ENCODE data around the gene CDH15.

CDH15 gene

DNA sequence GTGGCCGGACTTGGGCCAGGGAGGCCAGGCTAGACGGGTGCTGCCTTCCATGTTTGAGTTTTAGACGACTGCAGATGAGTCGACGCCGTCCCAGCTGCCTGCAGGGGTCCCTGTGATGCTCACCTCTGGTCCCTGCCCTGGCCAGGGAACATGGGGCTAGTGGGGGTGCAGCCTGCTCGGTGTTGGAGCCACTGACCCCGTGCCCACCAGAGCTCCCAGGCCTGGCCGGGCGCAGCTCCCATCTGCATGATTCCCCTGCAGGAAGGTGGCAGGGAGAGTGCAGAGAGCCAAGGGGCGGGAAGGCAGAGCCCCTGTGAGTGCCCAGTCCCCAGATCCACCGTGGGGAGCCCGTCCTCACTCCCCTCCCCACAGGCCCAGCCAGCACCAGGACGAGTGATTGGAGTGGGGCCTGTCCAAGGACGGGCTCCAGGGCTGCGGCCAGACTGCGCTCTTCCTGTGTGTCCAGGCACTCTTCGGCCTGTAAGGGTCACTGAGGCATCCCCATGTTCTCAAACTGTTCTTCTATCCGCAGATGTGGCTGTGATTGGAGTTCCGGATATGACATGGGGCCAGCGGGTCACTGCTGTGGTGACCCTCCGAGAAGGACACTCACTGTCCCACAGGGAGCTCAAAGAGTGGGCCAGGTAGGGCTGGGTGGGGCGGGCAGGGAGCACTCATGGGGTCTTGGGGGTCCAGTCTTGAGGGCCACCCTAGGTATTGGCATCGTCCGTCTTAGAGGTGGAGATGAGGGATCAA is 26.0 kb upstream of the CDH15 start:
- no peak overlapping the region for H3K4me3 ChIP-seq (ENCODE audit: control insufficient read depth, low read depth, low read length)
- TF ChIP-seq CTCF (IDR thresholded peaks at IDR 0.05; ENCODE audit: control insufficient read depth, insufficient read depth, low read depth, low read length, missing control alignments): no peak
- DNase-seq (ENCODE audit: low read depth): no peak

- no peak for TF ChIP-seq CTCF (IDR thresholded peaks at IDR 0.05; ENCODE audit: control insufficient read depth, insufficient read depth, low read depth, low read length, missing control alignments)
- no peak for DNase-seq (ENCODE audit: low read depth)
- H3K4me3 ChIP-seq (ENCODE audit: control insufficient read depth, low read depth, low read length): no peak overlapping the region
Measured at GRCh38 chr16:89146211-89147005, 25.1 kb upstream of the CDH15 start.

DNA sequence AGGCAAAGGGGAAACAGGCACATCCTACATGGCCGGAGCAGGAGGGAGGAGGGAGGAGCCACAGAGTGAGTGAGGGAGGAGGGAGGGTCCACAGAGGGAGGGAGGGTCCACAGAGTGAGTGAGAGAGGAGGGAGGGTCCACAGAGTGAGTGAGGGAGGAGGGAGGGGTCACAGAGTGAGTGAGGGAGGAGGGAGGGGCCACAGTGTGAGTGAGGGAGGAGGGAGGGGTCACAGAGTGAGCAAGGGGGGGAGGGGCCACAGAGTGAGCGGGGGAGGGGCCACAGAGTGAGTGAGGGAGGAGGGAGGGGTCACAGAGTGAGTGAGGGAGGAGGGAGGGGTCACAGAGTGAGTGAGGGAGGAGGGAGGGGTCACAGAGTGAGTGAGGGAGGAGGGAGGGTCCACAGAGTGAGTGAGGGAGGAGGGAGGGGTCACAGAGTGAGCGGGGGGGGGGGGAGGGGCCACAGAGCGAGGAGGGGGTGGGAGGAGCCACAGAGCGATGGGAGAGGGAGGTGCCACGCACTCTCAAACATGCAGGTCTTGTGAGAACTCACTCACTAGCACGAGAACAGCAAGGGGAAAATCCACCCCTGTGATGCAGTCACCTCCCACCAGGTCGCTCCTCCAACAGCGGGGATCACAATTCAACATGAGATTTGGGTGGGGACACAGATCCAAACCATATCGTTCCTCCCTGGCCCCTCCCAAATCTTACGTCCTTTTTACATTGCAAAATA is 24.3 kb upstream of the CDH15 start:
- no peak for TF ChIP-seq CTCF (IDR thresholded peaks at IDR 0.05; ENCODE audit: control insufficient read depth, insufficient read depth, low read depth, low read length, missing control alignments)
- H3K4me3 ChIP-seq (ENCODE audit: control insufficient read depth, low read depth, low read length): no peak overlapping the region
- no peak for DNase-seq (ENCODE audit: low read depth)

DNA sequence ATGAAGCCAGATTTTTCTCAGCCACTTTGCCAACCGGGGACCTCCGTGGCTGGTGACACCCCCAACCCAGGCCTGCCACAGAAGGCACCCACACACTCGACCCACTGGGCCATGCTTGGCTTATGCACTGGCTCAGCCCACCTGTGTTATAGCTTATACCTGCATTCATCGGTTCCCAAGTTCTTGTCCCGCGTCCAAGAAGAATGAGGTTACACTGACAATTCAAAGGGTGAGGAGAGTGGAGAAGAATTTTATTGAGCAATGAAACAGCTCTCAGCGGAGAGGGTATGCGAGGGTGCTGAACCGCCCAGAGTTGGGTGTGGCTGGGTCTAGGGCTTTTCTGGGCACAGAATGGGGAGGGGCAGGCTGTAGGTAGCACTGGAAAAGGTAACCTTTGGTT is 22.2 kb upstream of the CDH15 start:
- no peak overlapping the region for H3K4me3 ChIP-seq (ENCODE audit: control insufficient read depth, low read depth, low read length)
- DNase-seq (ENCODE audit: low read depth): no peak
- no peak for TF ChIP-seq CTCF (IDR thresholded peaks at IDR 0.05; ENCODE audit: control insufficient read depth, insufficient read depth, low read depth, low read length, missing control alignments)

- H3K4me3 ChIP-seq (ENCODE audit: control insufficient read depth, low read depth, low read length): no peak overlapping the region
- TF ChIP-seq CTCF (IDR thresholded peaks at IDR 0.05; ENCODE audit: control insufficient read depth, insufficient read depth, low read depth, low read length, missing control alignments): no peak
- no peak for DNase-seq (ENCODE audit: low read depth)
Measured at GRCh38 chr16:89150090-89150835, 21.3 kb upstream of the CDH15 start.

DNA sequence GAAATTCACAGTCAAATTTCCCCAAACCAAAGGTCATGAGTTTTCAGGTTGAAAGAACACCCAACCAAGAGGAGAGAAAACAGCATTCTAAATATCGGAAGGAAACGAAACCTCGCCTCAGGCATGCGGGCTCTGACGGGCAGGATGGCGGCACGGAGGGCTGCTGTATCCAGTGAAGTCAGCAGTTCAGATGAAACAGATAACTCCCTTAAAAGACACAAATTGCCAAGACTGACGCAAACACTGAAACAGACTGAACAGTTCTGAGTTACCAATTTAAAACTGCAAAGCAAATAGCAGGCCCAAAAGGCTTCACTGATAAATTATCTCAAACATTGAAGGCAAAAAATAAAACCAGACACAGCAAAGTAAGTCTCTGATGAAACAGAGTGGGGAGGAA is 20.6 kb upstream of the CDH15 start:
- DNase-seq (ENCODE audit: low read depth): no peak
- H3K4me3 ChIP-seq (ENCODE audit: control insufficient read depth, low read depth, low read length): no peak overlapping the region
- no peak for TF ChIP-seq CTCF (IDR thresholded peaks at IDR 0.05; ENCODE audit: control insufficient read depth, insufficient read depth, low read depth, low read length, missing control alignments)
